Endothelial cell of umbilical vein (primary cell): ENCODE measurements around the gene HYAL3. TPM values are rescaled to one million over a fixed set of nuclear protein-coding genes. Genes with fewer than 3 reads are reported as not detected.

Experiments used
- BruUV-seq: library from RNA; stranded (reverse); fragments of 400-500 nt; replicated peaks from 2 replicates; lab custom pipeline; 2021; lab: Mats Ljungman, UMichigan
- CTCF ChIA-PET: fragments of 300-600, 350-600 bp; sonication (Branson Sonifier 250); formaldehyde crosslinking; loops from one replicate; lab custom pipeline; 2021; ENCODE audit warnings: antibody characterized with exemption, inconsistent platforms; lab: Charles Lee
- POLR2A ChIA-PET: fragments of 300-600, 350-600 bp; sonication (Branson Sonifier 250); formaldehyde crosslinking; loops from one replicate; lab custom pipeline; 2021; ENCODE audit warnings: antibody characterized with exemption, inconsistent platforms; lab: Charles Lee
- DNase-seq: peaks from one replicate; pipeline ENCODE4 v3.0.0-alpha.2; 2011; ENCODE audit warnings: low read depth, low spot score
- FAIRE-seq: peaks from 2 replicates; lab custom pipeline; 2011; peaks lifted over from hg19 to GRCh38; lab: Jason Lieb, UNC
- H2AFZ ChIP-seq: 2 replicates; pipeline ENCODE4 v1.6.0; 2012; ENCODE audit warnings: low read depth, low read length, control low read depth, inconsistent platforms
- H3K27ac ChIP-seq: 2 replicates; pipeline ENCODE4 v1.5.1; 2011; ENCODE audit warnings: low read depth, mild to moderate bottlenecking, control low read depth, low read length, moderate library complexity; ENCODE audit not compliant: insufficient read depth
- H3K27me3 ChIP-seq, 2 experiments: 2 replicates each; pipeline versions ENCODE4 v1.6.0 to v1.6.1; 2011; ENCODE audit warnings: low read length in 2 of 2, mixed read lengths in 1 of 2; ENCODE audit not compliant: control insufficient read depth in 2 of 2, insufficient read depth in 2 of 2
- H3K36me3 ChIP-seq, 2 experiments: 2 replicates in 1 of 2; 3 replicates in 1 of 2; pipeline ENCODE4 v1.5.1; 2011; ENCODE audit warnings: low read length in 2 of 2, mild to moderate bottlenecking in 1 of 2, moderate library complexity in 1 of 2; ENCODE audit not compliant: control insufficient read depth in 2 of 2, insufficient read depth in 2 of 2; ENCODE audit errors: extremely low read depth in 1 of 2
- H3K4me1 ChIP-seq: 3 replicates; pipeline ENCODE4 v1.5.1; 2011; ENCODE audit warnings: mild to moderate bottlenecking, low read length; ENCODE audit not compliant: control insufficient read depth, insufficient read depth; ENCODE audit errors: extremely low read depth
- H3K4me2 ChIP-seq: 2 replicates; pipeline ENCODE4 v1.6.1; 2011; ENCODE audit warnings: low read length, control low read depth, mixed read lengths; ENCODE audit not compliant: insufficient read depth
- H3K4me3 ChIP-seq, 3 experiments: fragments of 200-600 bp in 1 of 3; sonication (generic), shearing (Covaris generic) in 1 of 3; replicated peaks in 1 of 3; 2 replicates each; pipeline ENCODE4 v1.5.1; 2011 to 2016; ENCODE audit warnings: control low read depth in 3 of 3, low read length in 3 of 3, mild to moderate bottlenecking in 2 of 3, inconsistent platforms in 1 of 3, low read depth in 1 of 3, moderate library complexity in 1 of 3; ENCODE audit not compliant: insufficient read depth in 1 of 3
- H3K79me2 ChIP-seq: 2 replicates; pipeline ENCODE4 v1.6.0; 2012; ENCODE audit warnings: low read length, inconsistent platforms; ENCODE audit not compliant: control insufficient read depth, insufficient read depth
- H3K9ac ChIP-seq: replicated peaks from 2 replicates; pipeline ENCODE3; 2011; ENCODE audit warnings: low read length, control low read depth; ENCODE audit not compliant: insufficient read depth; ENCODE audit errors: extremely low read depth
- H3K9me1 ChIP-seq: replicated peaks from 3 replicates; pipeline ENCODE4 v1.6.0; 2011; ENCODE audit warnings: mild to moderate bottlenecking, low read length; ENCODE audit not compliant: control insufficient read depth, insufficient read depth; ENCODE audit errors: extremely low read depth
- H3K9me3 ChIP-seq: replicated peaks from 2 replicates; pipeline ENCODE4 v1.5.1; 2012; ENCODE audit warnings: low read length, inconsistent platforms; ENCODE audit not compliant: control insufficient read depth, insufficient read depth
- H4K20me1 ChIP-seq: replicated peaks from 2 replicates; pipeline ENCODE3; 2011; ENCODE audit warnings: mild to moderate bottlenecking, low read length; ENCODE audit not compliant: control insufficient read depth, insufficient read depth; ENCODE audit errors: extremely low read depth
- CTCF ChIP-seq, 2 donors: IDR thresholded peaks; 1 replicate in 1 of 2; 2 replicates in 1 of 2; pipeline ENCODE4 v1.5.1; 2011; ENCODE audit warnings: low read length in 2 of 2, mild to moderate bottlenecking in 2 of 2, moderate library complexity in 2 of 2, control low read depth in 1 of 2, inconsistent platforms in 1 of 2, low read depth in 1 of 2; ENCODE audit not compliant: insufficient read depth in 1 of 2; ENCODE audit errors: extremely low read depth in 1 of 2
- POLR2A ChIP-seq: IDR thresholded peaks from 2 replicates; pipeline ENCODE4 v1.6.1; 2012; ENCODE audit warnings: low read depth, mild to moderate bottlenecking, control low read depth, low read length
- POLR2AphosphoS5 ChIP-seq: IDR thresholded peaks from 2 replicates; pipeline ENCODE4 v1.6.1; 2012; ENCODE audit warnings: low read depth, mild to moderate bottlenecking, control low read depth, low read length, moderate library complexity; ENCODE audit not compliant: insufficient read depth
- dilution Hi-C: fragments of 300-500 bp; cut with MboI; formaldehyde crosslinking; loops from one replicate; pipeline ENCODE4 v1.15.0; 2019; ENCODE audit warnings: low sequenced_read_pairs; ENCODE audit not compliant: extremely low pct_ligation_motif_present
- intact Hi-C: fragments of 100-400 bp; cut with micrococcal nuclease; formaldehyde crosslinking; loops from one replicate; pipeline ENCODE4 v1.10.0; 2022
- polyA plus RNA-seq, 4 experiments: library from polyadenylated mRNA; depleted of rRNA in 3 of 4; stranded (reverse) in 3 of 4; unstranded in 1 of 4; fragments of >200 nt; gene quantifications; 2 replicates each; pipeline versions ENCODE4 v1.2.1 to v1.2.3, GENCODE V29; 2011 to 2012; ENCODE audit warnings: missing spikeins in 1 of 4
- total RNA-seq: library from RNA; stranded (reverse); gene quantifications from 2 replicates; pipeline ENCODE4 v1.2.3, GENCODE V29; 2021

HYAL3 gene
- total and polyA plus RNA-seq, 2 donors (not counting 3 experiments of a cell fraction or from before 2014, with no cell fraction given), result 4.8 to 11.5 TPM

DNA sequence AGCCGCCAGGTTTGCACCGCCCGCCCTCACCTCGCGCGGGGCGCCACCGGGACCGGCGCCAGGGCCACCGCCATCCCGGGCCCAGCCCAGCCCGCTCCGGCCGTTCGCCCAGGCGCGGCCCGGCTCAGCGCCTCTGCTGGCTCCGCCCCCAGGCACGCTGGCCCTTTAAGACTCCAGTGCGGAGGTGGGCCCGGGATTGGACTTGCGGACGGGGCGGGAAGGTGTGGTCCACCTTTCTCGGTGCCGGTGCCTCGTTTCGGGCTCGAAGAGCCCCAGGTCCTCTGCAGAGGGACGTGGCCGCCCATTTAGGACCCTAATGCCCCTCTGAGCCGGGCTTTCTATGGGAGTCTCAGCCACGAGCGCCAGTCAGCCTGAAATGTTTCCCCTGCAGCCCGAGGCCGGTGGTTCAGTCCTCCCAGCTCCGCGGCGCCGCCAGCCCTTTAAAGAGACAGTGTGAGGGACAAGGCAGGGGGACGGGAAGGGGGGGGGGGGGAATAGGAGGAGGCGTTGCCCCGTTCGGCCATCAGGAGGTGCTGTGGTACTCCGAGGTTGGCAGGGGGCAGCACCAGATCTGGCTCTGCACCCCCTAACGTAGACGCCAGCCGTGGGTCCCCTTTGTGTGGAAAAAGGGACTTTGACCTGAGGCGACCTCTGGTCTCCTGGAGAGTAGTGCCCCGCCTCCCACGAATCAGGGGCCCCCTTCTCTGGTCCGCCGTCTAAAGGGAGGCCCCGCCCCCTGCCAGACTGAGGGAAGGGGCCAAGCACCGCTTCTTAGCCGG lies 22.3 kb upstream of the HYAL3 start:
- H3K4me1 ChIP-seq, result peaks cover 63% of the 10 kb centered on the region
- H3K27ac ChIP-seq, result peak overlapping the region; percentile 99
- H3K79me2 ChIP-seq, result peaks cover 49% of the 10 kb centered on the region
- FAIRE-seq (peak; percentile 97), DNase-seq (peak; percentile 91)
- H3K9ac ChIP-seq, result peak overlapping the region; percentile 89
- peaks cover 11 to 40% of the 10 kb centered on the region in 2 experiments for H3K36me3 ChIP-seq
- intact Hi-C loops, result loop anchor here (1.0 to 2.0 kb wide), 2 partner anchors 29 to 155 kb away; partner anchors contain the start of gene IFRD2
- ChIA-PET POLR2A (interaction anchor here (0.6 to 5.1 kb wide), 2 partner anchors 14 to 63 kb away, joined by 3 to 38 read pairs; no protein-coding TSS in a partner anchor), CTCF (interaction anchor here (0.5 to 4.3 kb wide), 14 partner anchors 13 to 1360 kb away, joined by 3 to 36 read pairs (median 3); partner anchors contain the start of genes CYB561D2, HYAL3, NAA80 and NPRL2)
- TF ChIP-seq CTCF (IDR thresholded peaks at IDR 0.05; ENCODE audit: extremely low read depth in 1 of 2, insufficient read depth in 1 of 2, low read depth in 1 of 2, low read length in 2 of 2), result peak; percentile 41 to 82
- TF ChIP-seq POLR2AphosphoS5, result peak; percentile 81
- TF ChIP-seq POLR2A, result no peak
- no peaks in the 10 kb centered on the region for H3K9me3 ChIP-seq
- H3K4me2 ChIP-seq, result peak overlapping the region; percentile 75
- dilution Hi-C loops, result no loop called here
- H2AFZ ChIP-seq, result no peak overlapping the region
- no peaks in the 10 kb centered on the region for H3K9me1 ChIP-seq
- H3K4me3 ChIP-seq, result peak overlapping the region; percentile 65 to 89 (median 89)
- H3K27me3 ChIP-seq, result no peaks in the 10 kb centered on the region
- H4K20me1 ChIP-seq, result no peaks in the 10 kb centered on the region
- no TSS peak for BruUV-seq
